8988T (cell line): ENCODE data around the gene METTL16.
"Not testable (repeated sequence)": the region's sequence is repeated elsewhere in the genome, so short reads cannot be mapped to it uniquely, and the experiment has no call there.

Source experiments
- DNase-seq: peaks from one replicate; pipeline ENCODE4 v3.0.0; 2011

METTL16 gene

GRCh38 chr17:2511462-2512369, at the start of gene METTL16:
TSS of gene METTL16 (minus strand) at chr17:2511888. CDS start at chr17:2502331, 9,557 bp downstream.
- peak; percentile 74 for DNase-seq

GRCh38 chr17:2560658-2561057, 49.0 kb upstream of the METTL16 start:
- DNase-seq = no peak

GRCh38 chr17:2551928-2552327, 40.2 kb upstream of the METTL16 start:
- no peak for DNase-seq

GRCh38 chr17:2551493-2551892, 39.8 kb upstream of the METTL16 start:
- no peak for DNase-seq

GRCh38 chr17:2549392-2550211, 37.9 kb upstream of the METTL16 start:
- DNase-seq = no peak

GRCh38 chr17:2548026-2548425, 36.3 kb upstream of the METTL16 start:
- not testable (repeated sequence) for DNase-seq

GRCh38 chr17:2547176-2547575, 35.5 kb upstream of the METTL16 start:
- DNase-seq = no peak

- DNase-seq = no peak
These were observed 33.7 kb upstream of the METTL16 start for GRCh38 chr17:2545393-2545792.

- DNase-seq = no peak
These were observed 30.8 kb upstream of the METTL16 start for GRCh38 chr17:2542456-2542855.

GRCh38 chr17:2542056-2542455, 30.4 kb upstream of the METTL16 start:
- DNase-seq = no peak

- not testable (repeated sequence) for DNase-seq
These were observed 25.9 kb upstream of the METTL16 start for GRCh38 chr17:2537579-2537978.

GRCh38 chr17:2532146-2532720, 20.5 kb upstream of the METTL16 start:
- no peak for DNase-seq

GRCh38 chr17:2531243-2531954, 19.7 kb upstream of the METTL16 start:
- DNase-seq = not testable (repeated sequence)

GRCh38 chr17:2521775-2522410, 10.2 kb upstream of the METTL16 start:
- not testable (repeated sequence) for DNase-seq

GRCh38 chr17:2521257-2521656, 9.6 kb upstream of the METTL16 start:
- no peak for DNase-seq

- DNase-seq = no peak
These were observed 5.9 kb upstream of the METTL16 start for GRCh38 chr17:2517539-2517938.

- no peak for DNase-seq
These were observed 588 bp downstream of the METTL16 start for GRCh38 chr17:2511138-2511461.

- no peak for DNase-seq
These were observed 1.1 kb downstream of the METTL16 start for GRCh38 chr17:2510559-2510958.

GRCh38 chr17:2508035-2508434, 3.7 kb downstream of the METTL16 start:
- no peak for DNase-seq

GRCh38 chr17:2507015-2507414, 4.7 kb downstream of the METTL16 start:
- not testable (repeated sequence) for DNase-seq

GRCh38 chr17:2503627-2504026, 8.1 kb downstream of the METTL16 start:
- DNase-seq = no peak

- no peak for DNase-seq
These were observed 8.7 kb downstream of the METTL16 start for GRCh38 chr17:2502871-2503580.
